Hematopoietic multipotent progenitor cell treated with erythropoietin and hydrocortisone succinate and interleukin-3 and kit ligand, for 17 days (in vitro differentiated cells): ENCODE data around the gene ZNF549.

Source experiments
- DNase-seq: peaks from one replicate; pipeline ENCODE4 v3.0.0-alpha.2; 2015; ENCODE audit warnings: low spot score

Gene ZNF549

GRCh38 chr19:57566396-57567265 is 39.5 kb downstream of the ZNF549 start:
- no peak for DNase-seq

GRCh38 chr19:57570707-57571106 is 43.6 kb downstream of the ZNF549 start:
- DNase-seq: no peak

- DNase-seq: no peak
Observed at GRCh38 chr19:57572415-57572947, 45.3 kb downstream of the ZNF549 start.

DNA sequence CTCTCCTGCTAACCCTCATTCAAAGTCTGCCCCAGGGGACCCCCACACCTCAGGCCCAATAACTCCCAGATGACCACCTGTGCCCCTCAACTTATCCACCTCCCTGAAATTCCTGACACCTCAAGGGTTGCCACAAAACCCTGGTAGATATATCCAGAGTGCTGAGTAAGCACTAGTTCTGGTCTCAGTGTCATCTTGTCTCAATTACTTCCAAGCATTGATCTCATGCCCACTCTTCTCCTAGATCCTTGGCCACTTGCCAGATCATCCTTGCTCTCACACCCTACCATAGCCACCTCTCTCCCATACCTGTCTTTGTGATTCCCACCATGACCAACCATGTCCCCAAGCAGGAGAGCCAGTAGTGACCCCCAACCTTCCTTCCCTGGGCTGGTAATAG is 49.5 kb downstream of the ZNF549 start:
- no peak for DNase-seq

GRCh38 chr19:57578487-57579205 is 51.5 kb downstream of the ZNF549 start, which contains the start of gene ZNF416:
Gene ZNF416, minus strand, starts transcription at chr19:57578911. Its CDS starts 207 bp downstream, at chr19:57578704.
- peak; percentile 94 for DNase-seq

- no peak for DNase-seq
Observed at GRCh38 chr19:57583104-57583520, 56.0 kb downstream of the ZNF549 start.

DNA sequence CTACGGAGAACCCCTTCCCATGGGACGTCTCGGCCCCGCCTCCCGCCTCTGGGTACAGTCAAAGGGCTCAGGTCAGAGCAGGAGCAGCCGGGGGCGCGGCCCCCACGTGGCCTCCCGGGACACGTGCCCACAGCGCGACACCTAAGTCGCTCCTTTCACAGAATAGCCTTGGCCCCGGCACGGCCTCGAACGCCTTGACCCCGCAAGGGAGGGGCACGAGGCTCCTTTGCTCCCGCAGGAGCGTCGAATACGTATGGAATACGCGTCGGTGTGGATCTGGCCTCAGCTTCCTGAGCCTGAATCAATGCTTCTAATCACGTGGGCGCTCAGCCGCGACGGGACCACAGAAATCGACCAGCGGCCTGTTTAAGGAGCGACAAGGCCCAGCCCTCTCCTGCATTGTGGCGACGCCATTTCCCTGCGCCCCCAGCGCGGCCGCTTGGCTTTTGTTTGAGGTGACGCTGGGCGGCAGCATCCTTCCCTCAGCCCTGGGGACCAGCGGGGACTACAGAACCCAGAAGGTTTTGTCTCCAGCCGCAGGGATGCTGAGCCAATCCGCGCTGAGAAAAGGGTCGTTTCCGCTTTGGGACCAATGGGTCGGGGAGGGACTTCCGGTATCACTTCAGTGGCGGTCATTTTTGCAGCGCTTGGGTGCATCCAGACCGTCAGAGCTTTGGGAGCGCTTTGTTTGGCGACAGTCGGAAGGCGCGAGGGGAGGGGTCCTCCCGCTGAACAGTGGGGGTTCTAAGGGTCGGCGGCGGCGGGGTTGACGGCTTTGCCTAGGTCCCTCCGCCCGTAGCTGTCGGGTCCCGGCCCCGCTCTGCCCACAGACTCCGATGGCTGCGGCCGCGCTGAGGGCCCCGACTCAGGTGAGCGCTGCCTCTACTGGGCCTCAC is 56.6 kb downstream of the ZNF549 start, which contains the start of gene ZIK1:
ZIK1 (plus strand) TSS at position 625 of the 896 bp plus-strand sequence; CDS start at position 837, 212 bp downstream.
- peak; percentile 47 for DNase-seq

- DNase-seq: no peak
Observed at GRCh38 chr19:57587529-57587928, 60.4 kb downstream of the ZNF549 start.

- no peak for DNase-seq
Observed at GRCh38 chr19:57599377-57599760, 72.2 kb downstream of the ZNF549 start.

GRCh38 chr19:57599761-57600383 is 72.7 kb downstream of the ZNF549 start, which contains the start of gene ZNF530:
Gene ZNF530, plus strand, starts transcription at chr19:57599885. Its CDS starts 4,461 bp downstream, at chr19:57604346.
- DNase-seq: peak; percentile 82

DNA sequence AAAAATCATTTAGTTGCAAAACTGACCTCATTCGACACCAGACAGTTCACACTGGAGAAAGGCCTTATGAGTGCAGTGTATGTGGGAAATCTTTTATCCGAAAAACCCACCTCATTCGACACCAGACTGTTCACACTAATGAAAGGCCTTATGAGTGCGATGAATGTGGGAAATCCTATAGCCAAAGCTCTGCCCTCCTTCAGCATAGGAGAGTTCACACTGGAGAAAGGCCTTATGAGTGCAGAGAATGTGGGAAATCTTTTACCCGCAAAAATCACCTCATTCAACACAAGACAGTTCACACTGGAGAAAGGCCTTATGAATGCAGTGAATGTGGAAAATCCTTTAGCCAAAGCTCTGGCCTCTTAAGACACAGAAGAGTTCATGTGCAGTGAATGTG is 79.8 kb downstream of the ZNF549 start:
- DNase-seq: no peak
